Measurements from ENCODE around the gene NOC3L.

NOC3L gene

DNA sequence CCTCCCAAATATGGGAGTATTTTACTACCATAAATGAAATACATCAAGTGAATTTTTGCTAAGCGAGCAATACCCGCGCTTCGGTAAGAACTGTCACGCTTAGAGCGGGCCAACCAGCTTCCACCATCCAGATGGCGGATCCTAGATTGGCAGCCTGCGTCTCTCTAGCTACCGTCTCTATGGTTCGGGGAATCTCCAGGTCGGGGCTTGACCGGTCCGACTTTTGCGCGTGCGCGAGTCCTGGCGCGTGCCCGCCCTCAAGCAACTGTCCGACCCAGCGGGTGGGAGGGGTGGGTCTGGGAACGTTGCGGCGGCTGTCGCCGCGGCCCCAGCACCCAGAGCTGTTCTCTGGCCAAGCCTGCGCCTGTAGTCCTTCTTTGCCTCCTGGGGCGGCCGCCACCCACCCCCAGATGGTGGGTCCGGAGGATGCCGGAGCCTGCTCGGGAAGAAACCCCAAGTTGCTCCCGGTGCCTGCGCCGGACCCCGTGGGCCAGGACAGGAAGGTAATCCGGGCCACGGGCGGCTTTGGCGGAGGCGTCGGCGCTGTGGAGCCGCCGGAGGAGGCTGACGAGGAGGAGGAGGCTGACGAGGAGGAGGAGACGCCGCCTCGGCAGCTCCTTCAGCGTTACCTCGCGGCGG is 39.6 kb upstream of the NOC3L start, which contains the start of gene TBC1D12:
Gene TBC1D12 (plus strand): TSS at position 338 of the 639 bp plus-strand sequence. CDS start 73 bp downstream, at position 411.
- H3K4me3 ChIP-seq (ENCODE audit: low read depth, low read length), result peak within 1 kb of the TSS; percentile 80
- no peaks in the 10 kb centered on the region for H3K9me3 ChIP-seq (ENCODE audit: control insufficient read depth, insufficient read depth, low read depth, low read length)
- ChIA-PET POLR2A (interaction anchor here (0.5 to 2.7 kb wide), 19 partner anchors 9 to 1349 kb away, joined by 3 to 21 read pairs (median 5); partner anchors contain the start of genes HELLS and NOC3L), CTCF (interaction anchor here (0.6 to 1.6 kb wide), 5 partner anchors 21 to 1228 kb away, joined by 3 to 6 read pairs (median 4); no protein-coding TSS in a partner anchor)
- peaks cover 2% of the 10 kb centered on the region for H3K4me1 ChIP-seq (ENCODE audit: control insufficient read depth, insufficient read depth, low read length)
- H3K27ac ChIP-seq (ENCODE audit: extremely low read depth, low read depth, low read length), result peak within 1 kb of the TSS; percentile 91
- H3K36me3 ChIP-seq (ENCODE audit: control insufficient read depth in 2 of 2, insufficient read depth in 1 of 2, low read length in 2 of 2), result no peaks in the 10 kb centered on the region
- 0 out of 2 replicates have a peak, but pooled peaks have one; percentile 22 for TF ChIP-seq OVOL3 (tag by site-specific recombination; IDR thresholded peaks at IDR 0.05)
- TF ChIP-seq, protein P1, sequence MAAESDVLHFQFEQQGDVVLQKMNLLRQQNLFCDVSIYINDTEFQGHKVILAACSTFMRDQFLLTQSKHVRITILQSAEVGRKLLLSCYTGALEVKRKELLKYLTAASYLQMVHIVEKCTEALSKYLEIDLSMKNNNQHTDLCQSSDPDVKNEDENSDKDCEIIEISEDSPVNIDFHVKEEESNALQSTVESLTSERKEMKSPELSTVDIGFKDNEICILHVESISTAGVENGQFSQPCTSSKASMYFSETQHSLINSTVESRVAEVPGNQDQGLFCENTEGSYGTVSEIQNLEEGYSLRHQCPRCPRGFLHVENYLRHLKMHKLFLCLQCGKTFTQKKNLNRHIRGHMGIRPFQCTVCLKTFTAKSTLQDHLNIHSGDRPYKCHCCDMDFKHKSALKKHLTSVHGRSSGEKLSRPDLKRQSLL (tag by site-specific recombination; IDR thresholded peaks at IDR 0.05), result peak; percentile 70
- peak; percentile 89 for TF ChIP-seq SP2 (tag by site-specific recombination; IDR thresholded peaks at IDR 0.05)
- no peak for TF ChIP-seq ZNF596 (tag by site-specific recombination; IDR thresholded peaks at IDR 0.05)
- no peak for TF ChIP-seq ZNF37A (tag by site-specific recombination; IDR thresholded peaks at IDR 0.05)
- TF ChIP-seq ZNF211 (tag by site-specific recombination; IDR thresholded peaks at IDR 0.05; ENCODE audit: low read depth), result no peak
- no peak for TF ChIP-seq ZNF311 (tag by site-specific recombination; IDR thresholded peaks at IDR 0.05; ENCODE audit: borderline replicate concordance)
- peak; percentile 88 for TF ChIP-seq GLIS2 (tag by site-specific recombination; IDR thresholded peaks at IDR 0.05)
- TF ChIP-seq, protein P2, sequence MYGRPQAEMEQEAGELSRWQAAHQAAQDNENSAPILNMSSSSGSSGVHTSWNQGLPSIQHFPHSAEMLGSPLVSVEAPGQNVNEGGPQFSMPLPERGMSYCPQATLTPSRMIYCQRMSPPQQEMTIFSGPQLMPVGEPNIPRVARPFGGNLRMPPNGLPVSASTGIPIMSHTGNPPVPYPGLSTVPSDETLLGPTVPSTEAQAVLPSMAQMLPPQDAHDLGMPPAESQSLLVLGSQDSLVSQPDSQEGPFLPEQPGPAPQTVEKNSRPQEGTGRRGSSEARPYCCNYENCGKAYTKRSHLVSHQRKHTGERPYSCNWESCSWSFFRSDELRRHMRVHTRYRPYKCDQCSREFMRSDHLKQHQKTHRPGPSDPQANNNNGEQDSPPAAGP (tag by site-specific recombination; IDR thresholded peaks at IDR 0.05), result no peak; the same call in 1 of the 2 replicates
- no peak for TF ChIP-seq ZNF112 (tag by site-specific recombination; IDR thresholded peaks at IDR 0.05)
- no peak for TF ChIP-seq TRIM28 (IDR thresholded peaks at IDR 0.05; ENCODE audit: borderline replicate concordance, low read length)
- TF ChIP-seq ZNF132 (tag by site-specific recombination; IDR thresholded peaks at IDR 0.05; ENCODE audit: borderline replicate concordance), result no peak
- no peak for TF ChIP-seq ZNF140 (tag by site-specific recombination; IDR thresholded peaks at IDR 0.05)
- no peak; the same call in 1 of the 2 replicates for TF ChIP-seq ZNF2 (tag by site-specific recombination; IDR thresholded peaks at IDR 0.05)
- TF ChIP-seq ZNF302 (tag by site-specific recombination; IDR thresholded peaks at IDR 0.05; ENCODE audit: low read depth), result no peak
- TF ChIP-seq, protein P3, sequence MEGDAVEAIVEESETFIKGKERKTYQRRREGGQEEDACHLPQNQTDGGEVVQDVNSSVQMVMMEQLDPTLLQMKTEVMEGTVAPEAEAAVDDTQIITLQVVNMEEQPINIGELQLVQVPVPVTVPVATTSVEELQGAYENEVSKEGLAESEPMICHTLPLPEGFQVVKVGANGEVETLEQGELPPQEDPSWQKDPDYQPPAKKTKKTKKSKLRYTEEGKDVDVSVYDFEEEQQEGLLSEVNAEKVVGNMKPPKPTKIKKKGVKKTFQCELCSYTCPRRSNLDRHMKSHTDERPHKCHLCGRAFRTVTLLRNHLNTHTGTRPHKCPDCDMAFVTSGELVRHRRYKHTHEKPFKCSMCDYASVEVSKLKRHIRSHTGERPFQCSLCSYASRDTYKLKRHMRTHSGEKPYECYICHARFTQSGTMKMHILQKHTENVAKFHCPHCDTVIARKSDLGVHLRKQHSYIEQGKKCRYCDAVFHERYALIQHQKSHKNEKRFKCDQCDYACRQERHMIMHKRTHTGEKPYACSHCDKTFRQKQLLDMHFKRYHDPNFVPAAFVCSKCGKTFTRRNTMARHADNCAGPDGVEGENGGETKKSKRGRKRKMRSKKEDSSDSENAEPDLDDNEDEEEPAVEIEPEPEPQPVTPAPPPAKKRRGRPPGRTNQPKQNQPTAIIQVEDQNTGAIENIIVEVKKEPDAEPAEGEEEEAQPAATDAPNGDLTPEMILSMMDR (tag by site-specific recombination; IDR thresholded peaks at IDR 0.05), result peak; percentile 55; the same call in 1 of the 2 replicates
- 0 out of 2 replicates have a peak, but pooled peaks have one; percentile 11 for TF ChIP-seq OSR2 (tag by site-specific recombination; IDR thresholded peaks at IDR 0.05)
- no peak for TF ChIP-seq HOXC10 (CRISPR knock-in tag; IDR thresholded peaks at IDR 0.05)
- no peak for TF ChIP-seq RBAK (tag by site-specific recombination; IDR thresholded peaks at IDR 0.05)
- TF ChIP-seq ZNF169 (tag by site-specific recombination; IDR thresholded peaks at IDR 0.05), result no peak
- TF ChIP-seq, protein P4, sequence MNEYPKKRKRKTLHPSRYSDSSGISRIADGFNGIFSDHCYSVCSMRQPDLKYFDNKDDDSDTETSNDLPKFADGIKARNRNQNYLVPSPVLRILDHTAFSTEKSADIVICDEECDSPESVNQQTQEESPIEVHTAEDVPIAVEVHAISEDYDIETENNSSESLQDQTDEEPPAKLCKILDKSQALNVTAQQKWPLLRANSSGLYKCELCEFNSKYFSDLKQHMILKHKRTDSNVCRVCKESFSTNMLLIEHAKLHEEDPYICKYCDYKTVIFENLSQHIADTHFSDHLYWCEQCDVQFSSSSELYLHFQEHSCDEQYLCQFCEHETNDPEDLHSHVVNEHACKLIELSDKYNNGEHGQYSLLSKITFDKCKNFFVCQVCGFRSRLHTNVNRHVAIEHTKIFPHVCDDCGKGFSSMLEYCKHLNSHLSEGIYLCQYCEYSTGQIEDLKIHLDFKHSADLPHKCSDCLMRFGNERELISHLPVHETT (tag by site-specific recombination; IDR thresholded peaks at IDR 0.05), result no peak
- TF ChIP-seq ZNF777 (tag by site-specific recombination; IDR thresholded peaks at IDR 0.05; ENCODE audit: borderline replicate concordance), result no peak
- no peak for TF ChIP-seq ZNF23 (tag by site-specific recombination; IDR thresholded peaks at IDR 0.05; ENCODE audit: borderline replicate concordance)
- no peak for TF ChIP-seq ZNF433 (tag by site-specific recombination; IDR thresholded peaks at IDR 0.05; ENCODE audit: low read depth)
- TF ChIP-seq REPIN1 (tag by site-specific recombination; IDR thresholded peaks at IDR 0.05; ENCODE audit: low read depth), result no peak
- TF ChIP-seq, protein P5, sequence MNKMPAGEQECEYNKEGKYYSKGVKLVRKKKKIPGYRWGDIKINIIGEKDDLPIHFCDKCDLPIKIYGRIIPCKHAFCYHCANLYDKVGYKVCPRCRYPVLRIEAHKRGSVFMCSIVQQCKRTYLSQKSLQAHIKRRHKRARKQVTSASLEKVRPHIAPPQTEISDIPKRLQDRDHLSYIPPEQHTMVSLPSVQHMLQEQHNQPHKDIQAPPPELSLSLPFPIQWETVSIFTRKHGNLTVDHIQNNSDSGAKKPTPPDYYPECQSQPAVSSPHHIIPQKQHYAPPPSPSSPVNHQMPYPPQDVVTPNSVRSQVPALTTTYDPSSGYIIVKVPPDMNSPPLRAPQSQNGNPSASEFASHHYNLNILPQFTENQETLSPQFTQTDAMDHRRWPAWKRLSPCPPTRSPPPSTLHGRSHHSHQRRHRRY (tag by site-specific recombination; IDR thresholded peaks at IDR 0.05), result no peak
- TF ChIP-seq, protein P6, sequence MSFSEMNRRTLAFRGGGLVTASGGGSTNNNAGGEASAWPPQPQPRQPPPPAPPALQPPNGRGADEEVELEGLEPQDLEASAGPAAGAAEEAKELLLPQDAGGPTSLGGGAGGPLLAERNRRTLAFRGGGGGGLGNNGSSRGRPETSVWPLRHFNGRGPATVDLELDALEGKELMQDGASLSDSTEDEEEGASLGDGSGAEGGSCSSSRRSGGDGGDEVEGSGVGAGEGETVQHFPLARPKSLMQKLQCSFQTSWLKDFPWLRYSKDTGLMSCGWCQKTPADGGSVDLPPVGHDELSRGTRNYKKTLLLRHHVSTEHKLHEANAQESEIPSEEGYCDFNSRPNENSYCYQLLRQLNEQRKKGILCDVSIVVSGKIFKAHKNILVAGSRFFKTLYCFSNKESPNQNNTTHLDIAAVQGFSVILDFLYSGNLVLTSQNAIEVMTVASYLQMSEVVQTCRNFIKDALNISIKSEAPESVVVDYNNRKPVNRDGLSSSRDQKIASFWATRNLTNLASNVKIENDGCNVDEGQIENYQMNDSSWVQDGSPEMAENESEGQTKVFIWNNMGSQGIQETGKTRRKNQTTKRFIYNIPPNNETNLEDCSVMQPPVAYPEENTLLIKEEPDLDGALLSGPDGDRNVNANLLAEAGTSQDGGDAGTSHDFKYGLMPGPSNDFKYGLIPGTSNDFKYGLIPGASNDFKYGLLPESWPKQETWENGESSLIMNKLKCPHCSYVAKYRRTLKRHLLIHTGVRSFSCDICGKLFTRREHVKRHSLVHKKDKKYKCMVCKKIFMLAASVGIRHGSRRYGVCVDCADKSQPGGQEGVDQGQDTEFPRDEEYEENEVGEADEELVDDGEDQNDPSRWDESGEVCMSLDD (tag by site-specific recombination; IDR thresholded peaks at IDR 0.05), result 0 out of 2 replicates have a peak, but pooled peaks have one; percentile 22
- TF ChIP-seq ZSCAN23 (tag by site-specific recombination; IDR thresholded peaks at IDR 0.05), result no peak

Measured in HEK293 (cell line).